Stimulated activated CD4-positive, alpha-beta T cell treated with anti-CD3 and anti-CD28 coated beads, Interleukin-15, amount 100 ng/mL, for 24 hours (primary cell): ENCODE results near the gene PRPF19.
A peak's percentile ranks its signal among the peaks of the same experiment; 100 is the strongest.

Source experiments
- DNase-seq: peaks from one replicate; pipeline ENCODE4 v3.0.0-alpha.2; 2020

Gene PRPF19

DNA sequence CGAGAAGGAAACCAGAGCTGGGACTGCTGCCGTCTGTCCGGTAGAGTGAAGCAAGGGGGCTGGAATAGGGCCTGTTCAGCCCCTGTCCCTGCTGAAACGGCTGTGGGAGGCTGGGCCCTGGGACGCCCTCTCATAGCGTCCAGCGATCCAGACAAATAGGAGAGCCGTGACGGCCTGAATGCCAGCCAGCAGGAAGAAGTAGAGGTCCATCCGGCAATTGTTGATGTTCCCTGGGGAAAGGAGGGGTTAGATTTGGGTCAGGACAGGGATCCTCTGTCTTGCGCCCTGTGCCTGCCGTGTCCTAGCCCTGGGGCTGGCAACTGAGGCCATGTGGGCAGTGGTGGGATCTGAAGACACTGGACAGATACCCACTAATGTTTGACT lies 30.8 kb upstream of the PRPF19 start:
- no peak for DNase-seq

DNA sequence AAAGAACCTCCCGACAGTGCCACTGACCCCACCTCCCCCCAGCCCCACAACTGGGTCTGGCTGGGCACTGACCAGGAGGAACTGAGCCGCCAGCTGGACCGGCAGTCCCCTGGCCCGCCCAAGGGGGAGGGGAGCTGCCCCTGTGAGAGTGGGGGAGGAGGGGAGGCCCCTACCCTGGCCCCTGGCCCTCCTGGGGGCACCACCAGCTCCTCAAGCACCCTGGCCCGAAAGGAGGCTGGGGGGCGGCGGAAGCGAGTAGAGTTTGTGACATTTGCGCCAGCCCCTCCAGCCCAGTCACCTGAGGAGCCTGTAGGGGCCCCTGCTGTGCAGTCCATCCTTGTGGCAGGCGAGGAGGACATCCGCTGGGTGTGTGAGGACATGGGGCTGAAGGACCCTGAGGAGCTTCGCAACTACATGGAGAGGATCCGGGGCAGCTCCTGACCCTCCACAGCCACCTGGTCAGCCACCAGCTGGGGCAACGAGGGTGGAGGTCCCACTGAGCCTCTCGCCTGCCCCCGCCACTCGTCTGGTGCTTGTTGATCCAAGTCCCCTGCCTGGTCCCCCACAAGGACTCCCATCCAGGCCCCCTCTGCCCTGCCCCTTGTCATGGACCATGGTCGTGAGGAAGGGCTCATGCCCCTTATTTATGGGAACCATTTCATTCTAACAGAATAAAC lies 30.2 kb upstream of the PRPF19 start:
- DNase-seq: no peak

DNA sequence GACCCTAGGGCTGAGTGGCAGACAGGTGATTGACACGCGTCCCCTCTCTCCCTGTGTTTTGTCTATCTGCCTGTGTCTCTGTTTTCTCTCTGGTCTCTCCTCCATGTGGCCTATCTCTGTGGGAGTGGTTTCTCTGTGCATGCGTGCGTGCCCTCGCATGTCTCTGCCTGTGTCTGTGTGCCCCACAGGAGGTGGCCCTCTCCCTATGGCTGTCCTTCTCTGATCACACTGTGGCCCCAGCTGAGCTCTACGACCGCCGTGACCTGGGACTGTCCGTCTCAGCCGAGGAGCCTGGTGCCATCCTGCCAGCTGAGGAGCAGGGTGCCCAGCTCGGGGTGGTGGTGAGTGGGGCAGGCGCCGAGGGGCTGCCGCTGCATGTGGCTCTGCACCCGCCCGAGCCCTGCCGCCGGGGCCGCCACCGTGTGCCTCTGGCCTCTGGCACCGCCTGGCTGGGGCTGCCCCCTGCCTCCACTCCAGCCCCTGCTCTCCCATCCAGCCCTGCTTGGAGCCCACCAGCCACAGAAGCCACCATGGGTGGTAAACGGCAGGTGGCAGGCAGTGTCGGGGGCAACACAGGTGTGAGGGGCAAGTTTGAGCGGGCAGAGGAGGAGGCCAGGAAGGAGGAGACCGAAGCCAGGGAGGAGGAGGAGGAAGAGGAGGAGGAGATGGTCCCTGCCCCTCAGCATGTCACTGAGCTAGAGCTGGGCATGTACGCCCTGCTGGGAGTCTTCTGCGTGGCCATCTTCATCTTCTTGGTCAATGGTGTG lies 29.5 kb upstream of the PRPF19 start:
- DNase-seq: no peak

DNA sequence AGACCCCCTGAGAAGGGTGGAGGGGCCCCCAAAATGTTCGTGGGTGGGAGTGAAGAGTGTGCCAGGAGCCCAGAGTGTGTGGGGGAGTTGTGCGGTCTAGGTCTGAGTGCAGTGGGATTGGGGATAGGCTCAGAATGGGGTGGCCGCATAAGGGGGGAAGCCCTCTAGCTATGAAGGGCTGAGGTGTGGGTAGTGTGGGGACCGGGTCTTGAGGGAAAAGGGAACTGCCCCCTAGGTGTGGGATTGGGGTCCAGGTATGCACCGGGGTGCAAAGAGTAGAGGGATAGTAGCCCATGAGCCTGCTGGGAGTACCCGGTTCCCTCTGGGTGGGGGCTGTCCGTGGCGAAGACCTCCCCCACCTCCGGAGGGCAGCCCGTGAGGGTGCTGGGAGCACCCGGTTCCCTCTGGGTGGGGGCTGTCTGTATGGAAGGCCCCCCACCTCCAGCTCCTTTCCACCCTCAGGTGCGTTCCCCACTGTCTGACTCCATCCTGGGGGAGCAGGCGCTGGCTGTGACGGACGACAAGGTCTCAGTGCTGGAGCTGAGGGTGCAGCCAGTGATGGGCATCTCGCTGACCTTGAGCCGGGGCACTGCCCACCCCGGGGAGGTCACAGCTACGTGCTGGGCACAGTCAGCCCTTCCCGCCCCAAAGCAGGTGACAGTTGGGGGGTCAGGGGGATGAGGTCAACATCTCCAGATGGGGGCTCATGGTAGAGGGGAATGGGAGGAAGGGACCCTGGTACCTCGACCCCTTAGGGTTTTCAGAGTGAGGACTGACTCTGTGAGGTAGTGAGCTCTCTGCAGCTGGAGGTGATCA lies 28.6 kb upstream of the PRPF19 start:
- DNase-seq: no peak

DNA sequence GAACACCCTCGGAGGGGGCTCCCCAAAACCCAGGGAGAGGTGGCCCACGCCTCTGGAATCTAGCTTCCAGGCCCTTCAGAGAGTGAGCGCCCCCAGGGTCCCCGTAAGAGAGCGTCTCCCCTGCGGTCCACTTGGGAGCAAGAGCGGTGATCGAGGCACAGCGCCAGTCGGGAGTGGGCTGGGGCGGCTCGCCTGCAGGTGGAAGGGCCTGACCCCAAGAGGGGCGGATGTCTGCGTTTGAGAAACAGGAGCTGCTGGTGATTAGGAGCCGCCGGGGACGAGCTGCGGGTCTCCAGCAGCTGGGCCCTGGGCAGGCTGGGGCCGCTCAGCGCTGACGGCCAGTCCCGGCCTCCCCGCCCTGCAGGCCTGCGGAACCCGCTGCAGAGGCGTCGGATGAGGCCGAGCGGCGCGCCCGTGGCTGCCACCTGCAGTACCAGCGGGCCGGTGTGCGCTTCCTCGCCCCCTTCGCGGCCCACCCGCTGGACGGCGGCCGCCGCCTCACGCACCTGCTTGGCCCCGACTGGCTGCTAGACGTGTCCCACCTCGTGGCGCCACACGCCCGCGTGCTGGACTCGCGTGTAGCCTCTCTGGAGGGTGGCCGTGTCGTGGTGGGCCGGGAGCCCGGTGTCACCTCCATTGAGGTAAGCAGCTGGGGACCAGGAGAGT lies 27.9 kb upstream of the PRPF19 start:
- no peak for DNase-seq

DNA sequence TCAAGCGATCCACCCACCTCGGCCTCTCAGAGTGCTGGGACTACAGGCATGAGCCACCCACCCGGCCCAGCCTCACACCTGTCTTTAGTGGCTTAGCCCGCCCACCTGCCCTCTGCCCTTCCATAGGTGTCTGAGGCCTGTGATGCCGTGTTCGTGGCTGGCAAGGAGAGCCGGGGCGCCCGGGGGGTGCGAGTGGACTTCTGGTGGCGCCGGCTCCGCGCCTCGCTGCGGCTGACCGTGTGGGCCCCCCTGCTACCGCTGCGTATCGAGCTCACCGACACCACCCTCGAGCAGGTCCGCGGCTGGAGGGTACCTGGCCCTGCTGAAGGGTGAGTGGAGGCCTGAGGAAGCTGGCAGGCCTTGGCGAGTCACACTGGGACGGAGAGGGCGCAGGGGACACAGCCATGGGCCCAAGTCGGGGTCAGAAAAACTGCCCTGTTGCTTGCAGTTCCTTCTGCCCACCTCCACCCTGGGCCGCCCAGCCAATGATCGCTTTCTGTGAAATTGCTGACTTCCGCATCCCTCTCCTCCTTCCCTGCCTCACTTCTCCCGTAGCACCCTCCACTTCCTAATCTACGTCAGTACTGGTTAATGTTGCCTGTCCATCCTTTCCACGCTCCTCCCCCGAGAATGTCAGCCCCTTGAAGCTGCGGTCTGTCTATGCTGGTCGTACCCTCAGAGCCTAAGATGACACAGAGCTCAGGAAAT lies 27.2 kb upstream of the PRPF19 start:
- DNase-seq: no peak

DNA sequence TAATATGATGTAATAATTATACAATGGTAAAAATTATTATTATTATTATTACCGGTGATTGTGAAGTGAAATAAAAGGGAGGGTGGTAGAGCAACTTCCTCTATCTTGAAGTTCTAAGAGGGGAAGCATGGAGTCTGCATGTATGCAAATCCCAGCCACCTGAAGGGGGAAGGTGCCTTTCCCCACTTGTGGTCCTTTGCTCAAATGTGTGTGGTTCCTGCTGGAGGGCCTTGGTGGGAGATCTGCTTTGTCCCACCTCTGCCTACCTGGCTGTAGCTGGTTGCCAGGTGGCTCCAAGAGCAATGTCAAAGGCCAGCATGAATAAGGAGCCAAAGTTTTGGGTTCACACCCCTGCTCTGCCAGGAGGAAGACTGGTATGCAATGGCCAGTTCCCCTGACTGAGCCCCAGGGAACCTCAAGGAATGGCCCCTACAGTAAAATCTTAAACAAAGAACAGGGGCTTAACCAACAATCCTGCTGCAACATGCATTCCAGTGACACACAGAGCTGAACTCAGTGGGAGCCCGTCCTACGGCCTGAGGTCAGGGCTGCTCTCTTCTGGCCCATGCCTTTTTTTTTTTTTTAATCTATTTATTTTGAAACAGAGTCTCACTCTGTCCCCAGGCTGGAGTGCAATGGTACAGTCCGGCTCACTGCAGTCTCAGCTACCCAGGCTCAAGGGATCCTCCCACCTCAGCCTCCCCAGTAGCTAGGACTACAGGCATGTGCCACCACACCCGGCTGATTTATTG lies 26.4 kb upstream of the PRPF19 start:
- DNase-seq: no peak

DNA sequence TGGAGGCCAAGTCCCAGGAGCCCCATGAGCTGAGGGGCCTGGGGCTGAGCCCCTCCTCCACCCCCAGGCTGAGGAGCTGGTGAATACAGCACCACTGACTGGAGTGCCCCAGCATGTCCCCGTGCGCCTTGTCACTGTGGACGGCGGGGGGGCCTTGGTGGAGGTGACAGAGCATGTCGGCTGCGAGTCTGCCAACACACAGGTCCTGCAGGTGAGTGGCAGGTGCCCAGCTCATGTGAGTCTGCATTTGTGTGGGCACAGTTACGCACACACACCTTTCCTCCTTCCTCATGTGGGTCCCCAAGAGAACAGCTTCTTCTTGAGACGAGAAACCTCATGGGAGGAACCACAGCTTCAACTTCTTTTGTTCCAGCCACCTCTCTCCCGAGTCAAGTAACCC lies 25.5 kb upstream of the PRPF19 start:
- no peak for DNase-seq

DNA sequence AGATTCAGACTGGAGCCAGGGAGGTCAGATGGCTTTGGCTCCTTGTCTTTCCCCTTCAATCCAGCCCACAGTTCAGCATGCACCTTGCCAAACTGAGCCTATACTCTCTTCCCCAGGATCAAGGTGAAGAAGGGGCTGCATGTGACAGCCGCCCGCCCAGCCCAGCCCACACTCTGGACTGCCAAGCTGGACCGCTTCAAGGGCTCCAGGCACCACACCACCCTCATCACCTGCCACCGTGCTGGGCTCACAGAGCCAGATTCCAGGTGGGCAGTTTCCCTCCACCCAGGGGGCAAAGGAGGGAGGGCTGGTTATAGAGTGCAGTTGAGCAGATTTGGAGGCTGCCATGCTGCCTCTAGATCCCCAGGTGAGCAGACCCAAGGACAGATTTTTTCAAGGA lies 24.0 kb upstream of the PRPF19 start:
- no peak for DNase-seq

DNA sequence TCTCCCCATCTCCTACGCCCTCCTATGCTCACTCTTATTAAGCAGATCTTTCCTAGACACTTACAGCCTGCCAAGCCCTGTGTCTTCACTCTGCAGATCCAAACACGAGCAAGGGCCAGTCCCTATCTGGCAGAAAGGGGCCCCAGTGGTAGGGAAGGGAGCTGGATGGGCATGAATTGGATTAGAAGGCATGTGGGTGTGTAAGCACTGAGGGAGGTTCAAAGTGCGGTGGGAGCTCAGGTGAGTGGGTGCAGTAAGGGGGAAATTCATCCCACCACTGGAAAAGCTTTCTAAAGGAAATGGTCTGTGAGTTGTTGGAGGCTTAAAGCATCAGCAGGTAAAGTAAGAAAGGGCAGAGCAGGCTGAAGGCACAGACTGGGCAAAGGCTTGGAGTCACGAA lies 23.4 kb upstream of the PRPF19 start:
- no peak for DNase-seq

DNA sequence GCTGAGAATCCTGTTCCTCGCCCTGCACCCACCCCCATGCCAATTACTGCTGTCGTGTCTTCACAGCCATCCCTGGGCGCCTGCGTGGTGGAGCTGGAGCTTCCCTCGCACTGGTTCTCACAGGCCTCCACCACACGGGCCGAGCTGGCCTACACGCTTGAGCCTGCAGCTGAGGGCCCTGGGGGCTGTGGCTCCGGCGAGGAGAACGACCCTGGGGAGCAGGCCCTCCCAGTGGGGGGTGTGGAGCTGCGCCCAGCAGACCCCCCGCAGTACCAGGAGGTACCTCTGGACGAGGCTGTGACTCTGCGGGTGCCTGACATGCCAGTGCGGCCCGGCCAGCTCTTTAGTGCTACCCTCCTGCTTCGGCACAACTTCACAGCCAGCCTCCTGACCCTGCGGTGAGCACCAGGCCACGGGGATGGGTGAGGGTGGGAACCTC lies 22.2 kb upstream of the PRPF19 start:
- no peak for DNase-seq

DNA sequence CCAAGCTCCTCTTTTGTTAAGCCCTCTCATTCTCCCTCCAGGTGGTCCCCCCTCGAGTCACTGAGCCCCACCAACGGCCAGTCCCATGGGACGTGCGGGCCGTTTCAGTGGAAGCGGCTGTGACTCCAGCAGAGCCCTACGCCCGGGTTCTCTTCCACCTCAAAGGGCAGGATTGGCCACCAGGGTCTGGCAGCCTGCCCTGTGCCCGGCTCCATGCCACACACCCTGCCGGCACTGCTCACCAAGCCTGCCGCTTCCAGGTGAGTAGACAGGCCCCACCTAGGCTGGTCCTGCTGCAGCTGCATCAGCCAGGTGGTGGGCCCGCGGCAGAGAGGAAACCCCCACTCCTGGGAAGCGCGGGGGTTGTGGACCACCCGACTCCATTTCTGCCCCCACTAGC lies 21.2 kb upstream of the PRPF19 start:
- no peak for DNase-seq

DNA sequence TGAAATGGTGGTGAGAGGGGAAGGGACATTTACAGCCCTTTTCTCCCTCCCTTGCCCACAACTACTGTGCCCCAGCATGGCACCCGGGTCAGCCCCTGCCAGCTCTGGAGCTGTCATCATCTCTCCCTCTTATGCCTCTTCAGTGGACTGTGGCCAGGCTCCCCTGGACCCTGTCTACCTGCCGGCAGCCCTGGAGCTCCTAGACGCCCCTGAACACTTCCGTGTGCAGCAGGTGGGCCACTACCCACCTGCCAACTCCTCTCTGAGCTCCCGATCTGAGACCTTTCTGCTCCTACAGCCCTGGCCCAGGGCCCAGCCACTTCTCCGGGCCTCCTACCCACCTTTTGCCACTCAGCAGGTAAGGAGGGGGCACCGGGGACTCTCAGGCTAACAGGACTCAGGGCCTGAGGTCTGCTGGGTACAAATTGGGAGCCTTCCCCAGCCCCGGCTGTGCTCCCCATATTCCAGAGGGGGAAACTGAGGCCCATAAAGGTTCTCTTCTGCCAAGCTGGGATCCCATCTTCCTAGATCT lies 20.7 kb upstream of the PRPF19 start:
- DNase-seq: no peak

DNA sequence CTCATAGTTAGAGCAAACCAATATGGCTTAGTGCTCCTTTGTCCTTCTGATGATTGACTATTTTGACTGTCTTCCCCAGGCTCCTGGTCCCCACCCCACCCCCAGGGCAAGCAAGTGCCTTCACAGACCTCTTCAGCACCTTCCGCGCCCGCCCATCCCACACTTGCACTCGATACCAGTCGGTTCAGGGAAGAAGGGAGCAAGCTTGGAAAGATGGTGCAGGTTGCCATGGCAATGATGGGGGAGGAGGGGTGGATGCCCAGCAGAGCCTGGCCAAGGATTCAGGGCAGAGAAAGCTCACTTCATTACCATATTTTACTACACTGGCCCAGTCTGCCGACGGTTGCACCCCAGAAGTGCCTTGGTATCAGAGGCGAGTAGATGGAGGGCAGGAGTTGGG lies 20.1 kb upstream of the PRPF19 start:
- DNase-seq: no peak

DNA sequence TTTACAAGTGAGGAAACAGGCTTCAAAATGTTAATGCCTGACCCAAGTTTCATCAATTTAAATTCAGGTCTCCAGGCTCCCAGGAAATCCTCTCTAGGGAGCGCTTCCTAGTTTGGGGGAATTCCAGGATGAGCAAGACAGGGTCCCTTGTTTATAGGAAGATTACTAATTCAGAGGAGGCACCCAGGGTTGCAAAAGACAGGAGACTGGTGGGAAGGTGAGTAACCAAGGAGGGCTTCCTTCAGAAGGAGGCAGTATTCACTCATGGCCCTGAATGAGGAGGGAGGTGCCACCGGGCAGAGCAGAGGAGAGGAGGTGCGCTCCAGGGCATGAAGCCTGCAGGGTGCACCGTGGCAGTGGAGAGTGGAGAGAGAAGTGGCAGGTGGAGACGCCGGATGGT lies 19.5 kb upstream of the PRPF19 start:
- DNase-seq: no peak

DNA sequence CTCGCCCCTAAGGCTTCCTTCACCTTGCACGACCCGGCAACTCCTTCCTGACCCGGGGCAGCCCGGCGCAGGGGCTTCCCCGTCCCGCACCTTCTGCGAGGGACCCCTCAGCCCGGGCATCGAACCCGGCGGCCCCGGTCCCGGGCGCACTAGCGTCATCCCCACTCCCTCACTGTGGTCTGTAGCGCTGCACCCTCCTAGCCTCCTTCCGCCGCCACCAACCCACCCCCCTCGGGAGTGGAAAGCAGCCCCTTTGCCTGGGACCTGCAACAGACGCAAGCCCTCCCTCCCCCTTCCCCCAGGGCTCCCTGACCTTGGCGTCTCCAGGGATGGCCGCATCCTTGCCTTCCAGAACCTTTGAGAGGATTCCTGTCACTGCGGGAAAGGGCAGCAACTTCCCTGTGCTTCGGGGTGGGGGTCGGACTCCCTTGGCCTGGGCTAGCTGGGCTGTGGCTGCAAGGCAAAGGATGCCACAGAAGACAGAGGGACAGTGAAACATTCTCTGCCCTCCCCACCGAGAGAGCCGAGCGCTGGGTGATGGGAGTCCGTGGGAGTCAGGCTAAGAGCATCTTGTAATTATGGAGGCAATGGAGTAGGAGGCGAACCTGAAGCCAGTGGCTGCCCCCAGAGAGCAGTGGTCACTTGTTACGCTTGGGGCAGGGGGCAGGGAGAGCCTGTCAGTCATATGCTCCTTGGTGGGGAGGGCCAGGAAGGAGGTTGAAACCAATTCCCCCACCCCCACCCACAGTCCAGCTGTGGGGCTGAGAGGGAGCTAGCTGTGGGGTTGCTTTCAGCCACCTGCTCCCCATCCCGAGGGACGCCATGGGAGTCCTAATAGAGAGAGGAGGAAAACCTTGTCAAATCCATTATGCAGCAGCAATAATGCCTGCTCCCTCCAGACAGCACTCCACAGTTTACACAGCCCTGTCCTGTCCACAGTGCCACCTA lies 18.8 kb upstream of the PRPF19 start:
- peak; percentile 24 for DNase-seq

DNA sequence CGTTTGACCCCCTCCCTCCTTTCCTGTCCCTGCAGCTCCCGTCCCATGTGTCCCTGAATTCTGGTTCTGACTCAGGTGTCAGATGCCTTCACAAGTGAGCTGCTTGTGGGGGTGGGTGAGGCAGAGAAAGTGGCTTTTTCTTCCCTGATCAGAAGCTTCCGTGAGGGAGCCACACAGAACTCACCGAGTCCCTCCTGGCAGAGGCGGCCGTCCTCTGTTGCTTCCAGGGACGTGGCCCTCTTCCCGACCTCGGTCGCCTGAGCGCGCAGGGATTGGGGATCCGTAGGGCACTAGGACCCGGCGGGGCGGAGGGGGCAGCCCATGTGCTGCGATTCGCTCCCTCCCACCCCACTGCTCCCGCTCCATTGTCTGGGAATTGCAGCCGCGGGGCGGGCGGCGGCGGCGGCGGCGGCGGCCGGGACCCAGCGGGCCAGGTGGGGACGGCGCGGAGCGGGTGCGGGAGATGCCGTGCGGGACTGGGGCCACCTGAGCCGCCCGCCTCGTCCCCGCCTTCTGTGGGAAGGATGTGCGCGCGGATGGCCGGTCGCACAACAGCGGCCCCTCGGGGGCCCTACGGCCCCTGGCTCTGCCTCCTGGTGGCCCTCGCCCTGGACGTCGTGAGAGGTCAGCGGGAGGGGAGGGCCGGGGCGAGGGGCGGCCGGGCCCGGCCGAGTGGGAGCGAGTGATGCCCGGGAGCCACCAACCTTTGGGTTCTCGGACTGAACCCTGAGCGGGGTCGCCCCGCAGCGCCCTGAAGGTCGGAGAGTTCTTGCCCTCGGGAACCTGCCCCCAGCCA lies 17.9 kb upstream of the PRPF19 start, which contains the start of gene TMEM132A:
Gene TMEM132A (plus strand): TSS at position 351 of the 796 bp plus-strand sequence. CDS start 174 bp downstream, at position 525.
- DNase-seq: peak; percentile 44

DNA sequence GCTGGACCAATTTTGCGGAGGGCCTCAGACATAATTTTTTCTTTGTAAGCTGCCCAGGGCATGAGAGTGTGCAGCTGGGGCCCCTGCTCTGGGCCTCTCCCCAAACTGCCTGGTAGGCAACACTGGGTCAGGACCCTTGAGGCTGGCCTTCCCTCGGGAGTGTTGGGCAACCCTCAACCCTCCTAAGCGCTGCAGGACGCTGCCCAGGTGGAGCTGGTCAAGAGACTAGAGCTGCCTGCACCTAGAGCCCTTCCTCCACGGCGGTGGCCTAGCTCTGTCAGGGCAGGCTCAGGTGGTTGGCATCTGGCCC lies 17.4 kb upstream of the PRPF19 start:
- DNase-seq: no peak

DNA sequence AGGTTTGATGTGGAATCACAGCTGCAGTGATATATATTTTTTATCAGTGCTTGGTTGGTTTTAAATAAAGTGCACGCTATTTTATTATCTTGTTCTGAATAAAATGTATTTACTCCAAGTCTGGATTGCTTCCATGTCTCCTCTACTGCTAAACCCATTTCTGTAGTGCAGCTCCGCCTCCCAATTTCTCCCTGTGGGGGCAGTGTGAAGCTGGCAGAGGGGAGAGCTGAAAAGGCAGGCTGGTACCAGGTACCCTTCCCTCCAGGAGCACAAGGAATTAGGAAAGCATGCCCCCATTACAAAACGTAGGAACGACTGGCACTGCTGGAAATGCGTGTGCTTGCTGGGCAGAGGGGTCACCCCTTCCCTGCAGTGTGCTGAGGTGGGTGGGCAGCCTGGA lies 16.9 kb upstream of the PRPF19 start:
- no peak for DNase-seq

DNA sequence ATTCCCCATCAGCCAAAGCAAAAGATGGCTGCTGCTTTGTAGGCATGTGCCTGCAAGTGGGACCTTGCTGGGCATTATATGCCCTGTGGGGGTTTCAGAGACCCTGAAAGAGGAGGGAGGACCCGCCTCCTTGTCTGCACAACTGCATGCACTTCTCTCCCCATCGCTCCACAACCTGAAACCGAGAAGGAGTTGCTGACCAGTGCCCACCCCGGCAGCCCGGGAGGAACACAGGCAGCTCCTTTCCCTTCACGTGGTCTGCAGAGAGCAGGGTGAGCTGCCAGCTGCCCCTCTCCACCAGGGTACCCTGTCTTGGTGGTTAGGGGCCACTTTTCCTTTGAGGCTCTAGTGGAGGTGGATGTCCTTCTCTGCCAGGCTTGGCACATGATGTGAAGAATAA lies 16.5 kb upstream of the PRPF19 start:
- no peak for DNase-seq
